Psoas muscle (tissue), 8 donors: Measurements from ENCODE around the gene TXNRD3. TPM values are rescaled to one million over a fixed set of nuclear protein-coding genes. Genes with fewer than 3 reads are reported as not detected.

Experiments
- ATAC-seq, 4 donors: fragments of 200-7000 bp; cut with Tn5 transposase; one replicate each; pipeline ENCODE4 v1.9.1; 2020; ENCODE audit warnings: moderate library complexity in 3 of 4, mild to moderate bottlenecking in 2 of 4
- DNase-seq, 2 donors: peaks; one replicate each; pipeline ENCODE4 v3.0.0-alpha.2; 2020
- H3K27ac ChIP-seq: fragments of 200-600 bp; one replicate; pipeline ENCODE4 v1.8.0; 2022
- H3K27me3 ChIP-seq, 3 donors: fragments of 200-600 bp in 1 of 3; one replicate each; pipeline versions ENCODE4 v1.6.1 to v1.8.0; 2013 to 2022; ENCODE audit warnings: low read length in 2 of 3, mild to moderate bottlenecking in 2 of 3, moderate library complexity in 1 of 3; ENCODE audit not compliant: insufficient read depth in 3 of 3
- H3K36me3 ChIP-seq, 2 donors: fragments of 200-600 bp in 1 of 2; one replicate each; pipeline versions ENCODE4 v1.6.1 to v1.8.0; 2013 to 2022; ENCODE audit warnings: low read depth in 1 of 2, mild to moderate bottlenecking in 1 of 2, moderate library complexity in 1 of 2; ENCODE audit not compliant: insufficient read depth in 1 of 2
- H3K4me1 ChIP-seq: fragments of 200-600 bp; one replicate; pipeline ENCODE4 v1.8.0; 2022
- H3K4me3 ChIP-seq: fragments of 200-600 bp; one replicate; pipeline ENCODE4 v1.8.0; 2022; ENCODE audit warnings: mild to moderate bottlenecking
- H3K9me3 ChIP-seq: fragments of 200-600 bp; one replicate; pipeline ENCODE4 v1.8.0; 2022
- CTCF ChIP-seq: fragments of 200-600 bp; IDR thresholded peaks from one replicate; pipeline ENCODE4 v1.8.0; 2022; ENCODE audit warnings: antibody characterized with exemption
- WGBS, 3 donors: extraction: QIAGEN DNeasy Blood & Tissue Kit; methylation state at CpG; one replicate each; pipeline versions ENCODE4 v1.1.6 to v1.1.7; 2013; 5-methylcytosine and 5-hydroxymethylcytosine counted together
- intact Hi-C, 2 donors: fragments of 100-400 bp; cut with DNase I; formaldehyde crosslinking; loops; one replicate each; pipeline versions ENCODE4 v1.11.0 to v1.14.2; 2022
- polyA plus RNA-seq, 3 donors: library from polyadenylated mRNA; stranded (reverse); fragments of 200-250 nt; gene quantifications; one replicate each; pipeline ENCODE4 v1.2.3, GENCODE V29; 2013
- total RNA-seq, 4 donors: library from RNA; stranded (reverse); fragmentation: NEBNext Ultra II Directional in 2 of 4; extraction: Animal tissue kit (Norgen Biotek cat#: 25700) in 2 of 4; gene quantifications; one replicate each; pipeline versions ENCODE4 v1.2.1 to v1.2.4, GENCODE V29; 2021 to 2023
- donor health status: healthy with polysubstance abuse.
- donor health status: DM: no; HTN: no; CAD: no; lungs with moderate emphysema.
- donor health status: Bipolar disorder and iron deficiency.
- donor health status: healthy.
- donor health status: DM: yes; HTN: yes; CAD: no.
- donor health status: DM: no; HTN: no; CAD: no.
- donor health status: DM: no; HTN: no; CAD: no.
- donor health status: DM: yes; HTN: yes; CAD: no.

Gene TXNRD3
- total and polyA plus RNA-seq, 7 donors = 1.6 to 9.6 (median 5.0) TPM

GRCh38 chr3:126581569-126581968 is 73.4 kb downstream of the TXNRD3 start:
- no peak overlapping the region for H3K27ac ChIP-seq
- ATAC-seq (no peak), DNase-seq (no peak)
- no peaks in the 10 kb centered on the region for H3K9me3 ChIP-seq
- H3K27me3 ChIP-seq = no peaks in the 10 kb centered on the region
- H3K4me1 ChIP-seq = no peaks in the 10 kb centered on the region
- intact Hi-C loops = no loop called here
- TF ChIP-seq CTCF = no peak
- H3K4me3 ChIP-seq = no peak overlapping the region
- 79 to 84% (median 82%) methylated on average over 2 of the region's 2 CpGs for WGBS, 3 donors
- H3K36me3 ChIP-seq = no peaks in the 10 kb centered on the region

GRCh38 chr3:126580746-126581145 is 74.2 kb downstream of the TXNRD3 start:
- intact Hi-C loops = no loop called here
- ATAC-seq = no peak
- Histone ChIP-seq H3K27ac (no peak overlapping the region), H3K27me3 (no peaks in the 10 kb centered on the region), H3K4me3 (no peak overlapping the region), H3K9me3 (no peaks in the 10 kb centered on the region), H3K4me1 (no peaks in the 10 kb centered on the region), H3K36me3 (no peaks in the 10 kb centered on the region)
- no peak for DNase-seq
- no peak for TF ChIP-seq CTCF
- 80 to 91% (median 81%) methylated on average over 5 of the region's 5 CpGs for WGBS, 3 donors

GRCh38 chr3:126578702-126579101 is 76.2 kb downstream of the TXNRD3 start:
- DNase-seq (no peak), ATAC-seq (no peak)
- no peaks in the 10 kb centered on the region for H3K27me3 ChIP-seq
- H3K9me3 ChIP-seq = no peaks in the 10 kb centered on the region
- H3K4me3 ChIP-seq = no peak overlapping the region
- H3K27ac ChIP-seq = no peak overlapping the region
- H3K36me3 ChIP-seq = no peaks in the 10 kb centered on the region
- H3K4me1 ChIP-seq = peaks cover 3% of the 10 kb centered on the region
- intact Hi-C loops = no loop called here
- 84 to 92% (median 92%) methylated on average over 7 of the region's 7 CpGs for WGBS, 3 donors
- no peak for TF ChIP-seq CTCF

- Histone ChIP-seq H3K4me3 (no peak overlapping the region), H3K9me3 (no peaks in the 10 kb centered on the region), H3K27me3 (no peaks in the 10 kb centered on the region), H3K4me1 (peaks cover 3% of the 10 kb centered on the region), H3K36me3 (no peaks in the 10 kb centered on the region), H3K27ac (no peak overlapping the region)
- no peak for DNase-seq
- 75 to 93% (median 80%) methylated on average over 2 of the region's 2 CpGs for WGBS, 3 donors
- TF ChIP-seq CTCF = no peak
- ATAC-seq = no peak
- intact Hi-C loops = no loop called here
Observed at GRCh38 chr3:126577261-126577660, 77.7 kb downstream of the TXNRD3 start.

GRCh38 chr3:126573492-126574117 is 81.3 kb downstream of the TXNRD3 start:
- Histone ChIP-seq H3K36me3 (no peaks in the 10 kb centered on the region), H3K27me3 (no peaks in the 10 kb centered on the region), H3K4me1 (peaks cover 3% of the 10 kb centered on the region), H3K4me3 (peak overlapping the region; percentile 37), H3K27ac (peak overlapping the region; percentile 32), H3K9me3 (no peaks in the 10 kb centered on the region)
- no peak for TF ChIP-seq CTCF
- peak in 1 of 2 donors; percentile 63 for DNase-seq
- peak; percentile 69 to 92 (median 78) for ATAC-seq
- 54 to 78% (median 66%) methylated on average over 15 of the region's 15 CpGs for WGBS, 3 donors
- intact Hi-C loops = no loop called here
